ENCODE results near the gene MRPL37.
A peak's percentile ranks its signal among the peaks of the same experiment; 100 is the strongest.

The MRPL37 gene

DNA sequence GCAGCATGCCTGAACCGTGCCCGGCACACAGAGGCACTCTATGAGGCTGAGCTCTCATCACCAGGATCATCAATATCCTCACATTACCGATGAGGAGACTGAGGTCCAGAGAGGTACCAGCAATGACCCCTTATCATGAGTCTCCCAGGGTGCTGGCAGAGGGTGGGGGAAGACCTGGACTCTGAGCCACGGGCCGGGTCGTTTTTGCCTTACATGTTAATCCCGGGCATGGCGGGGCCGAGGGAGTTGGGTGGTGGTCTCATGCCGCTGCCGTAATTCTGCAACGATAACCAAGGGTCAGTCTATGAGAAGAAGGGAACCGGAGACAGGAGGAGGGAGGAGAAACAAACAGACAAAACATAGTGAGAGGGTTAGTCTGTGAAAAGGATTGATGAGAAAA lies 43.1 kb downstream of the MRPL37 start:
- peaks cover 45% of the 10 kb centered on the region for H3K36me3 ChIP-seq (ENCODE audit: control insufficient read depth, insufficient read depth, low read length, severe bottlenecking)
- DNase-seq (ENCODE audit: low read depth): no peak
- H3K4me3 ChIP-seq (ENCODE audit: low read length): no peak overlapping the region
- no peaks in the 10 kb centered on the region for H3K4me1 ChIP-seq (ENCODE audit: control insufficient read depth, insufficient read depth, low read length)
- H3K9me3 ChIP-seq (ENCODE audit: control insufficient read depth, low read length): no peaks in the 10 kb centered on the region
- H3K9ac ChIP-seq (ENCODE audit: low read length): no peak overlapping the region
- no peaks in the 10 kb centered on the region for H3K27me3 ChIP-seq (replicated peaks; ENCODE audit: control insufficient read depth, insufficient read depth, low read length)

DNA sequence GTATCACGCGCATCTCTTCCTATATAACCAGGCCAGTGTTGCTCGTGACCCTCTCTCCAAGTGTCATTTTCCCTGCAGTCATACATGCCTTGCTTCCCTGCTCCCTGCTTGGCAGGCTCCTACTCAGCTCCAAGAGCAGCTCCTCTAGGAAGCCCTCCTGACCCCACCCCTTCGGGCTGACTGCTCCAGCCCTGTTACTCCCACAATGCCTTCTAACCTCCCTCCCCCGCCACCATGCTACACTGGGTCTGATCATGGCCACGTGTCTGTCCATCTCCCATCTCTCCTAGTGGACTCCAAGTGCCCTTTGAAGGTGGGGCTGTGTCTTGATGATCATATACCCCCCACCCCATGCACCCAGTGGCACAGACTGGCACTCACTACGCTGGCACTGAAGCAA lies 44.7 kb downstream of the MRPL37 start:
- Histone ChIP-seq H3K4me3 (ENCODE audit: low read length) (no peak overlapping the region), H3K4me1 (ENCODE audit: control insufficient read depth, insufficient read depth, low read length) (peaks cover 7% of the 10 kb centered on the region), H3K9me3 (ENCODE audit: control insufficient read depth, low read length) (no peaks in the 10 kb centered on the region), H3K27me3 (replicated peaks; ENCODE audit: control insufficient read depth, insufficient read depth, low read length) (no peaks in the 10 kb centered on the region), H3K36me3 (ENCODE audit: control insufficient read depth, insufficient read depth, low read length, severe bottlenecking) (peaks cover 29% of the 10 kb centered on the region), H3K9ac (ENCODE audit: low read length) (no peak overlapping the region)
- no peak for DNase-seq (ENCODE audit: low read depth)

GRCh38 chr1:54245501-54245900 lies 45.5 kb downstream of the MRPL37 start:
- peaks cover 27% of the 10 kb centered on the region for H3K36me3 ChIP-seq (ENCODE audit: control insufficient read depth, insufficient read depth, low read length, severe bottlenecking)
- H3K9ac ChIP-seq (ENCODE audit: low read length): no peak overlapping the region
- no peaks in the 10 kb centered on the region for H3K9me3 ChIP-seq (ENCODE audit: control insufficient read depth, low read length)
- peaks cover 14% of the 10 kb centered on the region for H3K4me1 ChIP-seq (ENCODE audit: control insufficient read depth, insufficient read depth, low read length)
- H3K4me3 ChIP-seq (ENCODE audit: low read length): no peak overlapping the region
- H3K27me3 ChIP-seq (replicated peaks; ENCODE audit: control insufficient read depth, insufficient read depth, low read length): no peaks in the 10 kb centered on the region
- no peak for DNase-seq (ENCODE audit: low read depth)

DNA sequence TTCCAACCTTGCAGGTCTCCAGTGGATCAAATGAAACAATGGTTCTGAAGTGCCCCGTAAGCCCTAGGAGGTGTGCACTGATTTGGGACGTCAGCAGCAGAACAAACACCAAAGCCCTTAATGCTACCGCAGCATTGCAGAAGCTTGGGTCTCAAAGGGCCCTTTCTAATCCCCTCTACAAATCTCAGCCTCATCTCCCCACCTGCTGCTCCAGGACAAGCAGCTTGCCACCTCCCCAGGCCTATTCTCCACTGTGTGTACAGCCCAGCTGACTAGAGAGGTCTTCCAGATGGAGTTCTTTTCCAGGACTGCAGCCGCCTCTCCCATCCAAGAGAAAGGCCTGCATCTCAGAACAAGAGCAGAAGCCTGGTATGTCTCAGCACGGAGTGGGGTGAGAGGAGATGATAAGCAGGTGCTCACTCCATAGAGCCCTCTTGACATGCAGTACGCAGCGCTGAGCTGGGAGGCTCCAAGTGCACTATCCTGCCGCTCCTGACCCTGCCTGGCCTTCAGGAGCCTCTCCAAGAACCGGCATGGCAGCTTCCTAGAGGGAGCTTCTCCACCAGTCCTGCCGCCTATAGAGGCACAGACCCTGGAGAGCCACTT lies 46.3 kb downstream of the MRPL37 start:
- Histone ChIP-seq H3K9ac (ENCODE audit: low read length) (no peak overlapping the region), H3K4me3 (ENCODE audit: low read length) (no peak overlapping the region), H3K4me1 (ENCODE audit: control insufficient read depth, insufficient read depth, low read length) (peaks cover 20% of the 10 kb centered on the region), H3K9me3 (ENCODE audit: control insufficient read depth, low read length) (no peaks in the 10 kb centered on the region), H3K36me3 (ENCODE audit: control insufficient read depth, insufficient read depth, low read length, severe bottlenecking) (peaks cover 21% of the 10 kb centered on the region), H3K27me3 (replicated peaks; ENCODE audit: control insufficient read depth, insufficient read depth, low read length) (no peaks in the 10 kb centered on the region)
- DNase-seq (ENCODE audit: low read depth): no peak

DNA sequence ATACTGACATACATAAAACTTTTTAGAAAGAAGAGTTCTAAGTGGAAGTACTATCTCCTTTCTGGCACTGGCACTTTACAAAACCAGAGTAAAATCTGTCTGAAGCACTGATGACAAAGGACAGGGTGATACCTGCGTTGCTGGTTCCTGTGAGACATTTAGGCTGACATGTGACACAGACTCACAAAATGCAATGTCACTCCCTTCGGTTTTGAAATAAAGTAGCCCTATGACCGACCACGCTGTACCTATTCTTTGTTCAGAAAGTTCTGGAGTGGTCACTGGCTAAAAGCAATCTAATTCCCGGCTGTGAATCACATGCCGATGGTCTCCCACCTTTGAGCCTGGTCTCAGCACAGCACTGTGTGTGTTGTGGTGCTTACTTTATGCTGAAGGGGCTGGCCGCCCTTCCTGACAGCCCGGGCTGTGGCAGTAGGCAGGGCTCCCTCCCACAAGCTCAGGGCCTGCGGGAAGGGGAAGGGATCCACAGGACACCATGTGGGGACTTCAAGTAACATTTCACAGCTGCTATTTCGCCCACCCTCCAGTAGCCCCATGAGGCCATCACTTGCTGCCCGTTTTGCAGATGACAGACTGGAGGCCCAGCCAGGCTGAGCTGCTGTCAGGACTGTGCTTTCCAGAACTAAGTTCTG lies 48.0 kb downstream of the MRPL37 start:
- Histone ChIP-seq H3K27me3 (replicated peaks; ENCODE audit: control insufficient read depth, insufficient read depth, low read length) (no peaks in the 10 kb centered on the region), H3K4me3 (ENCODE audit: low read length) (no peak overlapping the region), H3K9ac (ENCODE audit: low read length) (no peak overlapping the region), H3K9me3 (ENCODE audit: control insufficient read depth, low read length) (no peaks in the 10 kb centered on the region), H3K36me3 (ENCODE audit: control insufficient read depth, insufficient read depth, low read length, severe bottlenecking) (peaks cover 8% of the 10 kb centered on the region), H3K4me1 (ENCODE audit: control insufficient read depth, insufficient read depth, low read length) (peaks cover 24% of the 10 kb centered on the region)
- DNase-seq (ENCODE audit: low read depth): no peak

GRCh38 chr1:54248966-54249365 lies 49.0 kb downstream of the MRPL37 start:
- H3K27me3 ChIP-seq (replicated peaks; ENCODE audit: control insufficient read depth, insufficient read depth, low read length): no peaks in the 10 kb centered on the region
- H3K36me3 ChIP-seq (ENCODE audit: control insufficient read depth, insufficient read depth, low read length, severe bottlenecking): peaks cover 6% of the 10 kb centered on the region
- H3K9ac ChIP-seq (ENCODE audit: low read length): peak overlapping the region; percentile 8

GRCh38 chr1:54249819-54250435 lies 50.0 kb downstream of the MRPL37 start:
- DNase-seq (ENCODE audit: low read depth): peak; percentile 53
- Histone ChIP-seq H3K9me3 (ENCODE audit: control insufficient read depth, low read length) (no peaks in the 10 kb centered on the region), H3K4me3 (ENCODE audit: low read length) (peak overlapping the region; percentile 51), H3K4me1 (ENCODE audit: control insufficient read depth, insufficient read depth, low read length) (peaks cover 40% of the 10 kb centered on the region), H3K9ac (ENCODE audit: low read length) (peak overlapping the region; percentile 82), H3K27me3 (replicated peaks; ENCODE audit: control insufficient read depth, insufficient read depth, low read length) (no peaks in the 10 kb centered on the region), H3K36me3 (ENCODE audit: control insufficient read depth, insufficient read depth, low read length, severe bottlenecking) (peaks cover 6% of the 10 kb centered on the region)

More at GRCh38 chr1:54248966-54249365, 49.0 kb downstream of the MRPL37 start:
- H3K4me1 ChIP-seq (ENCODE audit: control insufficient read depth, insufficient read depth, low read length): peaks cover 34% of the 10 kb centered on the region
- H3K9me3 ChIP-seq (ENCODE audit: control insufficient read depth, low read length): no peaks in the 10 kb centered on the region
- no peak for DNase-seq (ENCODE audit: low read depth)
- no peak overlapping the region for H3K4me3 ChIP-seq (ENCODE audit: low read length)

DNA sequence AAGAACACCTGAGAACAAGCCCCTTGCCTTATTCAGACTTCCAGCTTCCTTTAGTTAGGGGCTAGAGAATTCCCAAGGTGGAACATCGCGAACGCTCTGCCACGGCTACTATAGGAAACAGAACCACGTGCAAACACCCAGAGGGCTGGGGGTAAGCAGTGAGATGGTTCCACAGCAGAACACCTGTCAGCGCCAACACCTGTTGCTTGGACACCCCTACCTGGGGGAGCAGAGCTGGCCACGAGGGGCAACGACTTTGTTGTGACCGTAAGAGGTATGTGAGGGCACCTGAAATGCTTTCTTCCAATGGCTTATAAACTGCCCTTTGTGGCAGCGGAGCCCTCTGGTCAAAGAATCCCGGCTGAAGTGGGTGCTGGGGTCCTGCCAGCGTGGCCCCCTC lies 50.7 kb downstream of the MRPL37 start:
- Histone ChIP-seq H3K36me3 (ENCODE audit: control insufficient read depth, insufficient read depth, low read length, severe bottlenecking) (peaks cover 2% of the 10 kb centered on the region), H3K4me3 (ENCODE audit: low read length) (peak overlapping the region; percentile 51)

DNA sequence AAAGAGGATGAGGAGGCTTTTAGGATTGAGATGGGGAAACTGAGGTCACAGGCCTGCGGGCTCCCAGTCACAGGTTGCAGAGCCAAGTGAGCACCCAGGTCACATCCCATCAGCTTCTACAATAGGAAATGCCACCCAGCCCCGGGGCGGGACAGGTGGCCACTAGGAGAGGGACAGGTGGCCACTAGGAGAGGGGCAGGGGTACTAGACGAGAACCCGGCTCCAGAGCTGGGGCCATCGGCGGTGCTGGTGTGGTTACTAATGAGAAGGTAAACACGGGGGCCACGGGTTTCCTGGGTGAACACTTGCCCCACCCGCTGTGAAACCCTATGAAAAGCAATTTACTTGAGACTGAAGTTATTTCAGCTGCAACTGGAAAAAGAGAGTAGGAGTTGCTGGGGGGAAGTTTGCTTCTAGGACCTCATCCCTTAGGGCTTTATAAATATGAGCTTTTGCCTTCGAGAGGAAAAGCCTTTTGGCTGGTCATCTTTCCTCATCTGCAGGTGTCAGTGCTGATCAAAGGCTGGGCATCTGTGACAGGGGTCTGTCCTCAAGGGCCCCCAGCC lies 52.5 kb downstream of the MRPL37 start:
- no peak for DNase-seq (ENCODE audit: low read depth)
- Histone ChIP-seq H3K9me3 (ENCODE audit: control insufficient read depth, low read length) (no peaks in the 10 kb centered on the region), H3K4me3 (ENCODE audit: low read length) (no peak overlapping the region), H3K9ac (ENCODE audit: low read length) (no peak overlapping the region), H3K27me3 (replicated peaks; ENCODE audit: control insufficient read depth, insufficient read depth, low read length) (no peaks in the 10 kb centered on the region), H3K4me1 (ENCODE audit: control insufficient read depth, insufficient read depth, low read length) (peaks cover 45% of the 10 kb centered on the region), H3K36me3 (ENCODE audit: control insufficient read depth, insufficient read depth, low read length, severe bottlenecking) (peaks cover 3% of the 10 kb centered on the region)

More for the DNA sequence above, 50.7 kb downstream of the MRPL37 start:
- peaks cover 45% of the 10 kb centered on the region for H3K4me1 ChIP-seq (ENCODE audit: control insufficient read depth, insufficient read depth, low read length)
- peak overlapping the region; percentile 82 for H3K9ac ChIP-seq (ENCODE audit: low read length)
- DNase-seq (ENCODE audit: low read depth): no peak
- no peaks in the 10 kb centered on the region for H3K9me3 ChIP-seq (ENCODE audit: control insufficient read depth, low read length)
- no peaks in the 10 kb centered on the region for H3K27me3 ChIP-seq (replicated peaks; ENCODE audit: control insufficient read depth, insufficient read depth, low read length)

DNA sequence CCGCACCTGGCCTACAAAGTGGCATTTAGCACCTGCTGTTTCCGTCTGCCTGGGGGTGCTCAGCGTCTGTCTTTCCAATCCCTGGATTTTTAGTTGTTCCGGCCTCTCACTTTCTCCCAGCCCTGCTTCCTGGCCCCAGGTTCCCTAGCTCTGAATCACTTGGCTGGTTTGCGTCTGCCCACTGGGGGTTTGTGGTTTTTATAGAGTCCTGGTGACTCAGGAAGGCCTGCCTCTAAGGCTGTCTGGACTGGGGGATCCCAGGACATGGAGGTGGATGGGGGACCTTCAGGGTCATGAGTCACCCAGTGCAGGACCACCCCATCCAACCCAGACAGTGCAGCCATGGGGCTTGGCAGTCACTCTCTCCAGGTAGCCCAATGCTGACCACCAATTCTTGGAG lies 53.5 kb downstream of the MRPL37 start:
- no peaks in the 10 kb centered on the region for H3K9me3 ChIP-seq (ENCODE audit: control insufficient read depth, low read length)
- DNase-seq (ENCODE audit: low read depth): peak; percentile 85
- H3K27me3 ChIP-seq (replicated peaks; ENCODE audit: control insufficient read depth, insufficient read depth, low read length): no peaks in the 10 kb centered on the region
- peak overlapping the region; percentile 19 for H3K4me3 ChIP-seq (ENCODE audit: low read length)
- H3K9ac ChIP-seq (ENCODE audit: low read length): peak overlapping the region; percentile 30
- H3K4me1 ChIP-seq (ENCODE audit: control insufficient read depth, insufficient read depth, low read length): peaks cover 45% of the 10 kb centered on the region
- peaks cover 3% of the 10 kb centered on the region for H3K36me3 ChIP-seq (ENCODE audit: control insufficient read depth, insufficient read depth, low read length, severe bottlenecking)

- Histone ChIP-seq H3K9me3 (ENCODE audit: control insufficient read depth, low read length) (no peaks in the 10 kb centered on the region), H3K4me1 (ENCODE audit: control insufficient read depth, insufficient read depth, low read length) (peaks cover 42% of the 10 kb centered on the region), H3K27me3 (replicated peaks; ENCODE audit: control insufficient read depth, insufficient read depth, low read length) (no peaks in the 10 kb centered on the region), H3K36me3 (ENCODE audit: control insufficient read depth, insufficient read depth, low read length, severe bottlenecking) (peaks cover 3% of the 10 kb centered on the region), H3K4me3 (ENCODE audit: low read length) (no peak overlapping the region), H3K9ac (ENCODE audit: low read length) (peak overlapping the region; percentile 18)
- no peak for DNase-seq (ENCODE audit: low read depth)
These were observed 54.1 kb downstream of the MRPL37 start for GRCh38 chr1:54254055-54254454.

Data from adipocyte (in vitro differentiated cells).